Smooth muscle cell (in vitro differentiated cells): ENCODE data around the gene SCG3. TPM values are rescaled to one million over a fixed set of nuclear protein-coding genes. Genes with fewer than 3 reads are reported as not detected.

Source experiments
- DNase-seq: peaks from one replicate; lab custom pipeline; 2025; ENCODE audit not compliant: unreplicated experiment; lab: John Stamatoyannopoulos, UW
- H2AFZ ChIP-seq: fragments of 200-600 bp; sonication (generic); 2 replicates; pipeline ENCODE4 v1.6.0; 2016; ENCODE audit warnings: antibody characterized with exemption, low read depth, mild to moderate bottlenecking
- H3F3A ChIP-seq: fragments of 200-600 bp; sonication (generic); 2 replicates; pipeline ENCODE4 v1.6.0; 2017; ENCODE audit warnings: antibody characterized with exemption, low read depth
- H3K27ac ChIP-seq: fragments of 200-600 bp; sonication (generic); 2 replicates; pipeline ENCODE4 v1.5.1; 2016; ENCODE audit warnings: low read depth, mild to moderate bottlenecking
- H3K27me3 ChIP-seq: fragments of 200-600 bp; sonication (generic); 2 replicates; pipeline ENCODE4 v1.6.1; 2016; ENCODE audit warnings: low read depth, mild to moderate bottlenecking
- H3K36me3 ChIP-seq: fragments of 200-600 bp; sonication (generic); 2 replicates; pipeline ENCODE4 v1.5.1; 2016; ENCODE audit warnings: low read depth
- H3K4me1 ChIP-seq: fragments of 200-600 bp; sonication (generic); 2 replicates; pipeline ENCODE4 v1.5.1; 2016; ENCODE audit warnings: low read depth
- H3K4me2 ChIP-seq: fragments of 200-600 bp; sonication (generic); 2 replicates; pipeline ENCODE4 v1.6.0; 2016; ENCODE audit warnings: mild to moderate bottlenecking
- H3K4me3 ChIP-seq: fragments of 200-600 bp; sonication (generic); 2 replicates; pipeline ENCODE4 v1.5.1; 2016; ENCODE audit warnings: mild to moderate bottlenecking
- H3K79me2 ChIP-seq: fragments of 200-600 bp; sonication (generic); 2 replicates; pipeline ENCODE4 v1.6.0; 2016; ENCODE audit warnings: low read depth, mild to moderate bottlenecking
- H3K9ac ChIP-seq: fragments of 200-600 bp; sonication (generic); 2 replicates; pipeline ENCODE4 v1.6.0; 2016; ENCODE audit warnings: low read depth
- H3K9me3 ChIP-seq: fragments of 200-600 bp; sonication (generic); replicated peaks from 2 replicates; pipeline ENCODE4 v1.5.1; 2016; ENCODE audit warnings: low read depth
- H4K20me1 ChIP-seq: fragments of 200-600 bp; sonication (generic); 2 replicates; pipeline ENCODE4 v1.6.0; 2016; ENCODE audit warnings: low read depth
- WGBS: methylation state at CpG from one replicate; pipeline ENCODE4 v1.1.7; 2016; ENCODE audit warnings: low lambda C conversion rate; 5-methylcytosine and 5-hydroxymethylcytosine counted together
- polyA plus RNA-seq: library from polyadenylated mRNA; unstranded; fragments of >200 nt; fragmentation: Nextera tagmentation; extraction: Ambion mirVana; gene quantifications from 2 replicates; pipeline ENCODE4 v1.2.1, GENCODE V29; 2016
- total RNA-seq: library from RNA; depleted of rRNA; stranded (reverse); fragments of >200 nt; gene quantifications from 2 replicates; pipeline ENCODE4 v1.2.3, GENCODE V29; 2014
- TF ChIP-seq, protein P1 (sequence below): fragments of 200-600 bp; sonication (generic); IDR thresholded peaks from 2 replicates; pipeline ENCODE4 v1.5.1; 2017; ENCODE audit warnings: borderline replicate concordance, mild to moderate bottlenecking, antibody characterized with exemption; ENCODE audit not compliant: insufficient read depth, poor library complexity, severe bottlenecking

SCG3 gene
- total and polyA plus RNA-seq, 2 experiments from 2014 or later, result not detected

DNA sequence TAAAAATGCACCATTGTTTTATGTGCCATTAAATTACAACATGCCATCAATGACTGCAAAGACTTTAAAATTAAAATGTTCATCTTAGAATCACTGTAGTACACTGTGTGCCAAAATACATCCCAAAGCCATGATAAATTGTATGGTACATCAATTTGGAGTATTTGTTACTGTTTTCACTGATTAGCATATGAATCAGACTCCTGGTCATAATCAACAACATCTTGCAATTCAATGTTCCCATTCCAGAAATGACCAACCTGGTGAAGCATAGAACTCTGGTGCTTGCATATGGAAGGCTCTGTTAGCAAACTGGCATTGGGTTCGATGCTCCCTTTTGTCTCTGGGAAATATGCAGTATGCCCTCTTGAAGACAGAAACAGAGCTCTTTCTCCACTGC lies 33.6 kb downstream of the SCG3 start:
- no peaks in the 10 kb centered on the region for H3K9me3 ChIP-seq
- no peak overlapping the region for H2AFZ ChIP-seq
- no peak for DNase-seq
- H3F3A ChIP-seq, result no peaks in the 10 kb centered on the region
- no peaks in the 10 kb centered on the region for H3K4me1 ChIP-seq
- no peaks in the 10 kb centered on the region for H3K79me2 ChIP-seq
- H3K27ac ChIP-seq, result no peak overlapping the region
- no peaks in the 10 kb centered on the region for H4K20me1 ChIP-seq
- no peak overlapping the region for H3K4me3 ChIP-seq
- TF ChIP-seq, protein P1, sequence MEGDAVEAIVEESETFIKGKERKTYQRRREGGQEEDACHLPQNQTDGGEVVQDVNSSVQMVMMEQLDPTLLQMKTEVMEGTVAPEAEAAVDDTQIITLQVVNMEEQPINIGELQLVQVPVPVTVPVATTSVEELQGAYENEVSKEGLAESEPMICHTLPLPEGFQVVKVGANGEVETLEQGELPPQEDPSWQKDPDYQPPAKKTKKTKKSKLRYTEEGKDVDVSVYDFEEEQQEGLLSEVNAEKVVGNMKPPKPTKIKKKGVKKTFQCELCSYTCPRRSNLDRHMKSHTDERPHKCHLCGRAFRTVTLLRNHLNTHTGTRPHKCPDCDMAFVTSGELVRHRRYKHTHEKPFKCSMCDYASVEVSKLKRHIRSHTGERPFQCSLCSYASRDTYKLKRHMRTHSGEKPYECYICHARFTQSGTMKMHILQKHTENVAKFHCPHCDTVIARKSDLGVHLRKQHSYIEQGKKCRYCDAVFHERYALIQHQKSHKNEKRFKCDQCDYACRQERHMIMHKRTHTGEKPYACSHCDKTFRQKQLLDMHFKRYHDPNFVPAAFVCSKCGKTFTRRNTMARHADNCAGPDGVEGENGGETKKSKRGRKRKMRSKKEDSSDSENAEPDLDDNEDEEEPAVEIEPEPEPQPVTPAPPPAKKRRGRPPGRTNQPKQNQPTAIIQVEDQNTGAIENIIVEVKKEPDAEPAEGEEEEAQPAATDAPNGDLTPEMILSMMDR, result no peak
- H3K9ac ChIP-seq, result no peak overlapping the region
- H3K27me3 ChIP-seq, result no peaks in the 10 kb centered on the region
- no peaks in the 10 kb centered on the region for H3K36me3 ChIP-seq
- WGBS, result 96% methylated on average over 1 of the region's 1 CpG
- no peak overlapping the region for H3K4me2 ChIP-seq

- Histone ChIP-seq H3K4me1 (no peaks in the 10 kb centered on the region), H3K9me3 (no peaks in the 10 kb centered on the region), H3K9ac (no peak overlapping the region), H3K4me2 (no peak overlapping the region), H3K36me3 (no peaks in the 10 kb centered on the region), H3K27me3 (no peaks in the 10 kb centered on the region), H3F3A (peaks cover 3% of the 10 kb centered on the region), H3K27ac (no peak overlapping the region), H3K79me2 (no peaks in the 10 kb centered on the region), H3K4me3 (no peak overlapping the region), H4K20me1 (no peaks in the 10 kb centered on the region), H2AFZ (no peak overlapping the region)
- DNase-seq, result no peak
- TF ChIP-seq, protein P1, result no peak
- WGBS, result 13% methylated on average over 4 of the region's 4 CpGs
Measured at GRCh38 chr15:51718219-51718618, 36.9 kb downstream of the SCG3 start.

DNA sequence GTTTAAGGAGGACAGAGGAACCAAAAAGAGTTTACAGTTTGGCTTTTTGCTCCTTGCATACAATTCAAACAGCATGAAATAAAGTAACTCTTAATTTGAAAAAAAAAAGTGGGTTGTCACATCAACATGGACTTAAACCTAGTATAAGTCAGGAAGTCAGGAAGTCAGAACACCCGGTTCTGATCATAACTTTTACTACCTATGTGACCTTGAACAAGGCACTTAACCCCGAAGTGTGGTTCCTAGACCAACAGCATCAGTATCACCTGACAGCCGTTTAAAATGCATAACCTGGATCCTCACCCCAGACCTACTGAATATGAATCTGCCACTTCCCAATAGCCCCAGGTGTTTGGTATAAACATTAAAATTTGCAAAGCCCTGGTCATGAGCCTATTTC lies 37.4 kb downstream of the SCG3 start:
- Histone ChIP-seq H3K4me2 (no peak overlapping the region), H3F3A (peaks cover 3% of the 10 kb centered on the region), H3K4me1 (no peaks in the 10 kb centered on the region), H3K27ac (no peak overlapping the region), H2AFZ (no peak overlapping the region), H3K4me3 (no peak overlapping the region), H3K79me2 (no peaks in the 10 kb centered on the region), H3K9ac (no peak overlapping the region), H3K27me3 (no peaks in the 10 kb centered on the region), H3K36me3 (no peaks in the 10 kb centered on the region), H3K9me3 (no peaks in the 10 kb centered on the region), H4K20me1 (no peaks in the 10 kb centered on the region)
- TF ChIP-seq, protein P1, result no peak
- 87% methylated on average over 3 of the region's 3 CpGs for WGBS
- no peak for DNase-seq

- Histone ChIP-seq H3K4me2 (no peak overlapping the region), H3K27ac (no peak overlapping the region), H3K4me3 (no peak overlapping the region), H3K4me1 (peaks cover 13% of the 10 kb centered on the region), H3K36me3 (no peaks in the 10 kb centered on the region), H3K27me3 (no peaks in the 10 kb centered on the region), H3K9me3 (no peaks in the 10 kb centered on the region), H3F3A (peaks cover 12% of the 10 kb centered on the region), H2AFZ (no peak overlapping the region), H3K9ac (no peak overlapping the region), H4K20me1 (no peaks in the 10 kb centered on the region), H3K79me2 (no peaks in the 10 kb centered on the region)
- DNase-seq, result no peak
- TF ChIP-seq, protein P1, result no peak
- WGBS, result 82% methylated on average over 8 of the region's 8 CpGs
Measured at GRCh38 chr15:51720201-51720995, 39.1 kb downstream of the SCG3 start.
